GM18907 (cell line): ENCODE results near the gene C2.
A peak's percentile ranks its signal among the peaks of the same experiment; 100 is the strongest.

Source experiments
- ATAC-seq: cut with Tn5 transposase; IDR thresholded peaks from one replicate; pipeline ENCODE4 v1.9.1; 2021; ENCODE audit warnings: mild to moderate bottlenecking, moderate library complexity; ENCODE audit not compliant: unreplicated experiment

Gene C2

DNA sequence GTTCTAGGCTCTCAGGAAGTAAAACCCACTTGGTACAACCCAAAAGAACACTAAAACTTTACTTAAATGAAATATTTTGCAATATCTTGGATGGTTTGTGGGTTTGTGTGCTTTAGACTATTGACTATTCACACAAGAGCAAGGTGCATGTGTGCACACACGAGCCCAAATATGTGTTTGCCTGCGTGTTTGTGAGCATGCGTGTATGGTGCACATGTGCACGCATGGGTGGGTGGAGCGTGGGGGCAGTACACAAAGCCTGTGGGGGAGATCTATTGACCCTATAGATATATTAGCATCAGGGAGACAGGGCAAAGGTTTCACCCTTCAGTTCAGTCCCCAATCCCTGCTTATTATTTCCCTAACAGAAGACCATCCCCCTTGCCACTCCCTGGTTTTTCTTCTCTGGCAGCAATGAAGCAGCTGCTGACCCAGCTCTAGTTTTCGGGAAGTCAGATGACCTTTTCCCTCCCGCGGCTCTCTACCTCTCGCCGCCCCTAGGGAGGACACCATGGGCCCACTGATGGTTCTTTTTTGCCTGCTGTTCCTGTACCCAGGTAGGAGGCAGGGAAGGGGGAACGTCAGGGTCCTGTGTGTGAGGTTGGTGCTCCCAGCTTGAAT is at the start of gene C2:
Gene C2, plus strand, starts transcription at position 476 of the 621 bp plus-strand sequence. Its CDS starts 36 bp downstream, at position 512.
- ATAC-seq, result no peak

DNA sequence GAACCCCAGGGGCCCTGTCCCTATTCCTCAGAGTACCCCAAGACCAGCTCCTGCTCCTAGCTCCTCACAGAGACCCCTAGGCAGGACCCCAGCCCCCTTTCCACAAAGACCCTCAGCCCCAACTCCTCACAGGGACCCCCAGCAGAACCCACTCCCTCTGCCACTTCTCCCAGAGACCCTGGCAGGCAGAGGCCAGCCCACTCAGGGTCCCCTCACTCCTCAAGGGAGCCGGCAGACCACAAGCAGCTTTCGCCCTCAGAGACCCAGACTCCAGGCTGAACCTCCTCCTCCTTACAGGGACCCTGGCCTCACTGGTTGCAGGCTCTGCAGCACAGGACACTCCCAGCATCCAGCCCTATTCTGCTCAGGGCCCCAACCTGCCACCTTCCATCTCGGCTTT is 49.3 kb upstream of the C2 start:
- ATAC-seq, result no peak

DNA sequence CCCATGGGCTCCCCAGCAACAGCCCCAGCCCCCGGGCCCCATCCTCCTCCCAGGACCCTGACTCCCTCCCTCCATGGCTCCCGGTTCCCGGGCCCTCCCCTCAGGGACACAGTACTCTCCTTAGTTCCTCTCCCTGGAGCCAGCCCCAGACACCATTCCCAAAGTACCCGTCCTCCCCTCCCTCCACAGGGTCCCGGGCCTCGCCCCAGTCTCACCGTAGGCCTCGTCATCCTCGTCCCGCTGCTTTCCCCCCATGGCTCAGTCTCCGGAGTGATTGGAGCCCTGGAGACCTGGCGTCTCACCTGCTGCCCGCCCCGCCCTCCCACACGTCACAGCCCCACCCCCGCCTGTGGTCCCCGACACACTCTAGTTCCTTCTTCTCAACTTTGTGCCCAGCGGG is 48.8 kb upstream of the C2 start, which contains the start of gene SLC44A4:
Gene SLC44A4, minus strand, starts transcription at position 272 of the 400 bp plus-strand sequence. Its CDS starts 17 bp downstream, at position 255.
- ATAC-seq, result no peak

DNA sequence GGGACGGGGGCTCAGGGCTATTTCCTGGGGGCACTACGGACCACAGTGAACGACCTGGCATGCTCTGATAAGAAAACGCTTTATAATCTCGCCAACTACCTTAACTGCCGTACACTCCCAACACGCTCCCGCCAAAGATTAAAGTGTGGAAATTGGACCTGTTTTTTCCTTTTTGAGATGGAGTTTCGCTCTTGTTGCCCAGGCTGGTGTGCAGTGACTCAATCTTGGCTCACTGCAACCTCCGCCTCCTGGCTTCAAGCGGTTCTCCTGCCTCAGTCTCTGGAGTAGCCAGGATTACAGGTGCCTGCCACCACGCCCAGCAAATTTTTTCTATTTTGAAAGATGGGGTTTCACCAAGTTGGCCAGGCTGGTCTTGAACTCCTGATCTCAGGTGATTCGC is 48.4 kb upstream of the C2 start:
- ATAC-seq, result no peak

DNA sequence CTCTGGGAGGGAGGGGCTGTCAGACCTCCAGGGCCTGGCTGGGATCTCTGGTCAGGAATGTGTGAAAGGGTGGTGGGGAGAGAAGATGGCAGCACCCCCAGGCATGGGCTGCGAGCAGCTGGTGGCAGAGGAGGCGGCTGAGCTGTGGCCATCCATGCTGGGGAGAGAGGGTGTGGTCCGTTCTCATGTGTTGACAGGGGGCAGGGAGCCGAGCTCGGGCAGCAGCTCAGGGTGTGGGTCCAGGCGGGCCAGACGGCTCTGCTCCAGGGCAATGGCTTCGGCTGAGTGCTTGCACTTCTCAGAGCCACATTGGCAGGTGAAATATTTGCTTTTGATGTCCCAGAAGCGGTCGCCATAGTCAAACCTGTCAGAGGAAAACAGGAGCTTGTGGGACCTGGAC is 47.6 kb upstream of the C2 start:
- ATAC-seq, result no peak

DNA sequence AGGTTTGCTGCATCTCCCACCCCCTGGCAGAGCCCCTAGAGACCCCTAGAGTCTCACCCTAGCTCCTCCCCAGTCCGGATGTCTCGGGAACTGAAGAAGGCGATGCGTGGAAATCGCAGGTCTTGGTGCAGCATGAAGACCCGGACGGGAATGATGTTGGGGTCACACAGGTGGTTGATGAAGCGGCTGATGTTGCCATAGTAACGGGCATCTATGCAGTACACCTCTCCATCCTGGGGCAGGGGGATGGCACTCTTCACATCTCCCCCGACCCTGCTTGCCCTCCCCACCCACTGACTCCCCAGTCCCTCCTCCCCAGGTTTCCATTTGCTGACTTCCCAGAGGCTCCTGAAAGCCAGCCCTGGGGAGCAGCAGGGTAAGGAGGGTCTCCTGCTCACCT is 46.9 kb upstream of the C2 start:
- no peak for ATAC-seq

DNA sequence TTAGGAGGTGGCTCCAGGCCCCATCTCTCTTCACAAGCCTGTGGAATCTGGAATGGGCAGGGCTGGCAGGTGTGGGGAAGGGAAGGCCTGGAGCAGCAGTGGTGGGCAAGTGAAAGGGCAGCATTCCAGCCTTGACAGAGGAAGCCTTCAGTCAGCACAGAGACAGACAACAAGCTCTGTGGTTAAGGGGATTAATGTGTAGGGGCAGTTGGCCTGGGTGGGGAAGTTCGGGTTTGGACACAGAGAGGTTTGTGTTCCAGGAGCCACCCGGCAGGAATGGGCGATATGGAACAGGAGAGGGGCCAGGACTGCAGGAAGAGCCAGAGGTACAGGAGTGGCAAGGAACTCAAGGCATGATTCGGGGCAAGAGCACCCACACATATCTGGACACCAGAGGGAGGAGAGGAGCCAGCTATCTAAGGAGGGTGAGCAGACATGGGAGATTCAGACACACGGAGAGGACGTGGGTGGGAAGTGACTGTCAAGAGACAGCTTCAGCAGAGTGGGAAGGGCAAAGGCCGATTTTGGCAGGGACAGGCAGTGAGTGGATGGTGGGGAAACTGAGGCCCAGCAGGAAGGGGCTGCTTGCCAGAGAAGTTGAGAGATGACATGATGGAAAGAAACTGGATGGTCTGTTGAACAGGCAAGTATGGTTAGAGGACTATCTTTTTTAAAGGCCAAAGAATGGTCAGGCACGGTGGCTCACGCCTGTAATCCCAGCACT is 46.2 kb upstream of the C2 start:
- ATAC-seq, result no peak

DNA sequence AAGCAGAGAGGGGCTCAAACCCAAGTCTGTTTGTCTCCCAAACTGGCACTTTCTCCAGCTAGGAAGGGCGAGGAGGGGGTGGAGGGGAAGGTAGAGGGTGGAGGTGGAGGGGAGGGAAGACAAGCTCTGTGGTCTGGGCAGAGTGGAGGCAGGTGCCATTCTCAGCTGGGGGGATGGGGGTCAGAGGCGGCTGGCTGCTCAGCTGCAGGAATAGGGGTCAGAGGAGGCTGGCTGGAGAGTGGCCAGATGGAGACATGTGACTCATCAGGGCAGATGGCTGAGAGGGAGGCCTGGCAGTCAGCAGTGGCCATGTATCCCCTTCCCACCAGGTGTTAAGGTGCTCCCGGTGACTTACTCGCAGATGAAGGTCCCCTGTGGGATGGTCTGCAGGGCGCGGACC is 45.2 kb upstream of the C2 start:
- ATAC-seq, result no peak

DNA sequence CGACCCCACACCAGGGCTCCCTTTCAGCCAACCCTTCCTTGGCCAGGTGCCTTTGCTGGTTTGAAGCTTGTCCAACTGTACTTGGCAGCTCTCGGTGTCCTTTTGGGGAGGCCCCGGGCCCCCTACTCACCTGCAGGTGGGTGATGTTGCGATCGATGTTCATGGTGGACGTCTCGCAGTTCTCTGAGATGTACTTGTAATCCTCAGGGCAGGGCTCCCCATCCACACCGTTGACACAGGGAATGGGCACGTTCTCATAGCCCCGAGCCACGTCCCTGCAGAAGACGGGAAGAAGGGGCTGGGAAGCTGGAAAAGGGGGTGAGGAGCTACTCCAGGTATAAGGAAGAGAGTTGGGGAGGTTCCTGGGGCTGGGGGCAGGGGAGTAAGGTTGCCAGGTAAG is 43.8 kb upstream of the C2 start:
- no peak for ATAC-seq

DNA sequence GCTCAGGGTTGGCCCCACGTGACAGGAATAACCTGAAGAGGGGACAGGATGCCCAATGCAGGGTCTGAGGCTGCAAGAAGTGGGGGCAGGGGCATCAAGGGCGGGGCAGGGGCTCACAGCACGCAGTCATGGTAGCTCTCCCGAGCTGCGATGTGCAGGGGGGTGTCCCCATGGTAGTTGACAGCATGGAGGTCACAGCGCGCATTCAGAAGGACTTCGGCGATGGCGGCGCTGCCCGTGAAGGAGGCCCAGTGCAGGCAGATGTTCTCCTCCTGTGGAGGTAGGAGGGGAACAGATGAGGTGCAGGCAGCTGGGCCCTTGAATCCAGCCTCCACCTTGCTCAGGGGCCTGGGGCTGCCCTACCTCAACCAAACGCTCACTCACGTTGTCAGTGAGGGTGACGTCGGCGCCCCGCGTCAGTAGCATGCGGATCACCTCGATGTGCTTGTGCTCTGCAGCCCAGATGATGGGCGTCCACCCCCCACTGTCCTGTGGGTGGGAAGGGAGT is 42.9 kb upstream of the C2 start:
- no peak for ATAC-seq

DNA sequence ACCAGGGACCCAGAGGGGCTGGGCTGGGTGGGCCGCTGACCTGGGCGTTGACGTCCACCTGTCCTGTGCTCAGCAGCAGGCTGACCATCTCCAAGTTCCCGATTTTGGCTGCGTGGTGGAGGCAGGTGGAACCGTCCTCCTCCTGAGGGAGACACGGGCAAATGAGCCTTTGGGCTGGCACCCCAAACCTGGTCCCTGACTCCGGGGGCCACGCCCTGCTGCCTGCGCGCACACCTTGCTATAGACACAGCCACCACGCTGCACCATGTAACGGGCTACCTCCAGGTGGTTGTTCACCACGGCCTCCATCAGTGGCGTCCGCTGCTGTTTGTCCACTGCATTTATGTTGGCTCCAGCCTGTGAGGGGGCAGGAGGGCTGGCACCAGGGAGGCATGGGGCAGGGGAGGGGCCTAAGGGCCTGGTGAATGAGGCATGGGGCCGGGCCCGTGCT is 41.0 kb upstream of the C2 start:
- ATAC-seq, result no peak

DNA sequence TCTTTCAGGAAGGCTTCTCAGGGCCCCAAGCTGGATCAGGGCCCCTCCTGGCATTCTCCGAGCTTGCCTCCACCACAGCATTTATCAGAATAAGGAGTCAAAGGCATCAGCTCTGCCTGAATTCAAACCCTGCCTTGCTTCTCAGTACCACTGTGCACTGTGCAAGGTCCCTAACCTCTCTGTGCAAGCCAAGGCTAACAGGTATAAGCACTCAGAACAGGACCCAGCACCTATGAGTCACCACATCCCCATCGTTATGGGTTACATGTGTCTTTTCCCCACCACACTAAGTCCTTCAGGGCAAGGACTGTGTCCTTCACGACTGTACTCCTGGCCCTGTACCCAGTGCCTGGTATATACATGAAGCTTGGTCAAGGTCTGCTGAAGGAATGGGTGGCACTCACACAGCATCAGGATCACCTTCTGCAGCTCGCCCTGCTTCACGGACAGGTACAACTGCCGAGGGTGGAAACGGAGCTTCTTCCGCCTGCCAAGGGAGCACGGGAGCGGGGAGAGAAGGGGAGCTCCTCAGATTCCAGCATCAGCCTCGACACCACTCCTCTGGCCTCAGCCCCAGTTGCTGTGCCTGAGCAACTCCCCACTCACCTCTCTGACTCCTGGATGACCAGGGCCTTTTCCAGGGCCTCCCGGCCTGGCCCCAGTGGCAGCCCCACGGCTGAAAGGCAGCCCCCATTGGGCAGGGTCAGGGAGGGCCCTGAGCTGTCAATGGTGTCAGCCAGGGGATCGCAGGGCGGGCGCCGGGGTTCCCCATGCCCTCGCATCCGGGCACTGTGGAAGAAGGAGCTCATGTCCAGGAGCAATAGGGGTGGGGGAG is 40.1 kb upstream of the C2 start:
- no peak for ATAC-seq

DNA sequence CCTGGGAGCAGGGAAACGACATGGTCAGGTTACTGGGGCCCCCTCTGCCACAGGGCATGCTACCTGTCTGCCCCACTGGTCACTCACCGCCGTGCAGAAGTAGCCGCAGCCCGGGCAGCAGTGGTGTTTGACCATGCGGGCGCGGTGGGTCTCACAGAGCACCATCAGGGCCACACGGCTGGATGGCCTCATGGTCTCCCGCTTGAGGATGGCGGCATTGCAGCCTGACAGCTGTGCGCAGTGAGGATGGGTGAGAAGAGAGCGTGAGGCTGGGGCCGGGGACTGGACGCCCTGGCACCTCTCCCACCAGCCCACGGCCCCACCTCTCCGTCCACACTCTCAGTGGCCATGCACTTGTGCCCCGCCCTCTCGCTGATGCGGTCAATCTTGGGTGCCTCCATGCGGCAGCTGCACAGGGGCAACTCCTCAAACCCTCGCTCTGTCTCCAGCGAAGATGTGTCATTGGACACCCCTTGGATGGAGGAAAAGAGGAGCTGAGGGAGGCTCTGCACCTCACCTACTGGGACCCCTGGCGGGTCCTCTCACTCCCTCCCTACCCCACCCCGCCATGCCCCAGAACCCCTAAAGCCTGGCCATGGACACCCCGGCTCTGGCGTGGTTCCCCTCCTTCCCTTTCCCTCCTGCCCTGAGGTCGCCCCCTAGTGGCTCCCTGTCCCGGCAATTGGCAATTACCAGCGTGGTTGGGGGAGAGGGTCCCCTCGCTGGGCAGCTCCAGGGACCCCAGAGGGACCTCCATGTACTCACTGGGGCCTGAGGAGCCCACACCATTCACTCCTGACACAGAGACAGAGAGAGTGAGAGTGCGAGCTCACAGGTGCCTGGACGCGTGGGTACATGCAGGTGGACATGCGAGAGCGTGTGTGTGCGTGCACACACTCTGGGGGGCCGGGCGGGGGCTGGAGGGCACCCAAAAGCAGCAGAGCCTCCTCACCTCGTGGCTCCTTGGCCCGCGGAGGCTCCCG is 39.0 kb upstream of the C2 start:
- no peak for ATAC-seq

DNA sequence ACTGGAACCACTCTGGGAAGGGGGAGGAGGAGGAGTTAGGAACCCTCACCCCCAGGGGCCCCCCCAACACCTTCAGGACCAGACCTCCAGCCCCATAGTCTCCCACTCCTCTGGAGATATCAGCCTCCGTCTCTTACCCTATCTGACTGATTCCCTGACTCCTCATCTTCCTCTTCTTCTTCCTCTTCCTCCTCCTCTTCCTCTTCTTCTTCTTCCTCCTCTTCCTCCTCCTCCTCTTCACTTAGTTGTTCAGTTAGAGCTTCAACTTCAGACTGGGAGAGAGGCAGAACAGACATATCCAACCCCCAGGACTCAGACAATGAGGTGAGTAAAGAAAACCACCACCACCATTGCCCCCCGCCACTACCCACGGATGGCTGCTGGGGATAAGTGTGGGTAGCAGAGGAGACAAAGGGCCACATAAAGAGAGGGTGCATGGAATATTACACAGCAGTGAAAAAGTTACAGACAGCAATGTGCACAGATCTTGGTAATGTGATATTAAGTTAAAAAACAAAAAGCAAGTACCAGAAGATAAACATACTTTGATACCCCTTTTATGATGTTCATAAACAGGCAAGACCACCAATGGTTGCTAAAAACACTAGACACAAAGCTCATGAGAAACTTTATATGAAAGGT is 38.1 kb upstream of the C2 start:
- ATAC-seq, result no peak

DNA sequence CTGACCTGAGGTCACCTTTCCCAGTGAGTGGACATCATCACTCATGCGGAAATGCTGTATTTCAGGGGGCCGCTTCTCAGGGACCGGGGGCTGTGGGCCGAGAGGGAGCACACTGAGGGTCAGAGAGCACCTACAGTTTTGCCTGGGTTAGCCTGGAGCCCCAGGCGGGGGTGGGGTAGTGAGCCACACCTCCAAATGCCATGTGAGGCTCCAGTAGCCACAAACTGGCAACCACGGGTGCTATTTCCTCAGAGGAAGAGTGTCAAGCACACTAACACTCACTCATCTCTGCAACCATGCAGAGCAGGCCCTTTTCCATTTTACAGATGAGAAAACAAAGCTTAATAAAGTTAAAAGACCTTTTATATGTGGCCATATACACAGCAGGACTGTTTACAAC is 34.7 kb upstream of the C2 start:
- no peak for ATAC-seq

DNA sequence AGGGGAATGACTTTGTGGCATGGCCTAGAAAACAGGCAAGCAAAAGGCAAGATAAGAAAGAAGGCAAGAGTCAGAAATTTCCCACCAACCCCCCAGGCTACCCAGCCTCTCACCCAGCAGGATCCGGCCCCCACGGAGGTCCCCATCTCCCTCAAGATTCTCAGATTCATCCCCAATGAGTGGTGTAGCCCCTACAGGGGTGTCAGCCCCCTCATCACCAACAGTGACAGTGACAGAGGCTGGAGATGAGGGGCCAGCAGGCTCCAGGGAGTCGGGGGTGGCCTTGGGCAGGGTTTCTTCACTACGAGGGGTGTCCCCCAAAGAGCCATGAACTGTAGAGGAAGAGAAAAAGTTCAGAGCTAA is 31.0 kb upstream of the C2 start:
- no peak for ATAC-seq

DNA sequence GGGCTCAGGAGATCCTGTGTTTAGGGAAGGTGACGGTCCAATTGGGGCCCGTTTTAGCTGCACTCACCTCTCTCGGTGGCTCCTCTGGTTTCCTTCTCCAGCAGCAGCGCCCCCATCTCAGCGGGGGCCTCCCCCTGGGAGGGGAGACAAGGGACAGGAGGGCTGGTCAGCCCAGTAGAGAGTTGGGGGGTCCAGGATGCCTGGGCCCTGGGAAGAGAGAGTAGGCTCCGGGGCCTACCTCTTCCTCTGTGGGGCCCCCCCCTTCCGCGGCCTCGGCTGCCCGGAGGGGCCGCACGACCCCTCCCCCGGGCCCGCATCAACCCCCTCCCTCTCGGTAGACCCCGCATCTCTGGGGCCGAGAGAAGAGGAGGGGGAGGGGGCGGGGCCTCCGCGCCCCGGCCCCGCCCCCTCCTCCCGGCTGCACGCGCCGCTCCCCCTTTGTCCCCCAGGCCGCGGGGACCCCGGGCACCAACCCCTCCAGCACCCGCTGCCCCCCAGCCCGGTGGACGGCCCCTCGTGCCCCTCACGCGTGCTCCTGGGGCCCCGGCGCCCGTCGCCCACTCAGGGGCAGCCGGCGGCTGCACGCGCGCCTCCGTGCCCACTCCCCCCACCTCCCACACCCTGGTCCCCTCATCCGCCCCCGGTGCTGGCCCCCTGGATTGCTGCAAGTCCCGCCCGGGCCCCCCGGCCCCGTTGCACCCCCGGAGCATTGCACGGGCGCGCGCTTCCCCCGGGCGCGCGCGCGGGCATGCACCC is 30.5 kb upstream of the C2 start:
- no peak for ATAC-seq

DNA sequence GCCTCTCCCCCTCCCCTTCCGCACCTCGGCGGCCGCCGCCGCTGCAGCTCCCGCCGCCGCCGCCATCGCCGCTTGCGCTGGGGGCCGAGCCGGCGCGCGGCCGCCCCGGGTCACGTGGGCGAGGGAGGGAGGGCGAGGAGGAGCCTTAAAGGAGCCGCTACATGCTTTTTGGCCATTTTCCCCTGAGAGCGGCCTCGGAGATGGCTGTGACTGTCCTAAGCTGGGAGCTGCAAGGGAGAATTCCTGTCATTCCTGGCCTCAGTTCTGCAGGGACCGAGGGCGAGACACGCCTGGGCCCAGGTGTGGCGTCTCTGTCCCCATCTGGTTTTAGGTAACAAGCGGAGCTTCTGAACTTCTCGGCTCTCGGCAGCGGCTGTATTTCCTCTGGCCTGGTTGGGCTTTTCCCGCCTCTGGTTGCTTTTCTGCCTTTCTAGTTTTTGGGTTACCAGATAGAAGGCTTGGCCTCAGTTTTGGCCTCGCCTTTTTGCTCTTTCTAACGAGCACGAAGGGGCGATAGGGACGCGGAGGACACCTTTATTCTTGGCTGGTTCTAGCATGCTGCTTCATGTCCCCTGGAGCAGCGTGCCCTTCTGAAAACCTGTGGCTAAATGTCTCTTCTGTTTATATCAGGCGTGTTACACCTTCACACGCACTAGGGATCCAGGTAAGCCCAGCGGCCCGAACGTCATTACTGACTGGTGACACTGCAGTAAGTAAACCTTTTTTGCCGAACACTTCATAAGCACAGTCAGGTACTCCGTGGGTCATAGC is 29.7 kb upstream of the C2 start, which contains the start of gene EHMT2:
Gene EHMT2, minus strand, starts transcription at position 87 of the 771 bp plus-strand sequence. Its CDS starts 21 bp downstream, at position 66.
- ATAC-seq, result peak; percentile 51
